Measurements from ENCODE around the gene MADCAM1. TPM values are rescaled to one million over a fixed set of nuclear protein-coding genes. Genes with fewer than 3 reads are reported as not detected.

Gene MADCAM1
- total RNA-seq, 4 donors from 2014 or later: 0.34 to 0.57 TPM; not detected in 2

GRCh38 chr19:540867-541637 lies 44.8 kb downstream of the MADCAM1 start:
- 91 to 94% methylated on average over 51 of the region's 51 CpGs for WGBS, 2 donors
- no peak for DNase-seq (ENCODE audit: low spot score in 2 of 2)
- H3K4me3 ChIP-seq (ENCODE audit: low read depth, poor library complexity, severe bottlenecking): no peak overlapping the region
- intact Hi-C loops (cut with DNase I; ENCODE audit: low total_unique reads): no loop called here
- no peak for TF ChIP-seq CTCF (IDR thresholded peaks at IDR 0.05)
- TF ChIP-seq POLR2A (IDR thresholded peaks at IDR 0.05): no peak

DNA sequence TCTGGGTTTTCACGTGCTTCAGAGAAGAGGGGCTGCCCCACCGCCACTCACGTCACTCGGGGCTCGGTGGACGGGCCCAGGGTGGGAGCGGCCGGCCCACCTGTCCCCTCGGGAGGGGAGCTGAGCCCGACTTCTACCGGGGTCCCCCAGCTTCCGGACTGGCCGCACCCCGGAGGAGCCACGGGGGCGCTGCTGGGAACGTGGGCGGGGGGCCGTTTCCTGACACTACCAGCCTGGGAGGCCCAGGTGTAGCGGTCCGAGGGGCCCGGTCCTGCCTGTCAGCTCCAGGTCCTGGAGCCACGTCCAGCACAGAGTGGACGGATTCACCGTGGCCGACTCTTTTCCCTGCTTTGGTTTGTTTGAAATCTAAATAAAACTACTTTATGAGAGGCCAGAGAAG lies 45.4 kb downstream of the MADCAM1 start:
- DNase-seq (ENCODE audit: low spot score in 2 of 2): no peak
- WGBS, 2 donors: 89 to 92% methylated on average over 26 of the region's 26 CpGs
- H3K4me3 ChIP-seq (ENCODE audit: low read depth, poor library complexity, severe bottlenecking): no peak overlapping the region
- intact Hi-C loops (cut with DNase I; ENCODE audit: low total_unique reads): no loop called here
- no peak for TF ChIP-seq CTCF (IDR thresholded peaks at IDR 0.05)
- TF ChIP-seq POLR2A (IDR thresholded peaks at IDR 0.05): no peak

DNA sequence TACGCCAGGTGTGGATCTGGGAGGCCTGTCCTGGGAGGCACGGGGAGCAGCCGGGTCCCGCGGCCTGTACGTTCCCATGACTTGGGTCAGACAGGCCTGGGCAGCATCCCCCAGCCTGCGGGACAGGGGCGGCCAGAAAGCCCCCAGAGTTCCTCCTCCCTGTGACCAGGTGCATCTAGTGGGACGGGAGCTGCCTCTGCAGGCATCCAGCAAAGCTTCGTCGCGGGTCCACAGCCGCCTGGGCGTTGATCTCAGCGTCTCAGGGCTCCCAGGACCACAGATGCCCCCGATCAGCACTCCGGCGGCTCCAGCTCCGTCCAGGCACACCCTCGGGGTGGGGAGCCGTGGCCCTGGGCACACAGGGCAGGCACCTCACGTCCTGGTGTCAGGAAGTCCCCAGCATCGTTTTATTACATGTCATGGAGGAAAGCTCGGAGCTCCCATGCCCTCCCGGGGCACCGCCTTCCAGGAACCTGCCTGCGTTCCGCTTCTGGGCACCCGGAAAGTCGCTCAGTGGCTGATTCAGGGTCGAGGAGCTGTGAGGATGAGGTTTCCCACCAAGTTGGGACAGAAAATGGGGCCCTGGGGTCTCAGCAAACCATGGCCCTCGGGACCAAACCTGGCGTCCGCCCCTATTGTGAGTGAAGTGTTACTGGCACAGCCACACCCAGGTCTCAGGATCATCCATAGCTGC lies 46.0 kb downstream of the MADCAM1 start:
- intact Hi-C loops (cut with DNase I; ENCODE audit: low total_unique reads): no loop called here
- 83 to 88% methylated on average over 31 to 34 of the region's 34 CpGs for WGBS, 2 donors
- TF ChIP-seq CTCF (IDR thresholded peaks at IDR 0.05) (no peak), POLR2A (IDR thresholded peaks at IDR 0.05) (no peak)
- H3K4me3 ChIP-seq (ENCODE audit: low read depth, poor library complexity, severe bottlenecking): no peak overlapping the region
- no peak for DNase-seq (ENCODE audit: low spot score in 2 of 2)

GRCh38 chr19:543910-544608 lies 47.8 kb downstream of the MADCAM1 start, which contains the start of gene GZMM:
Gene GZMM, plus strand, starts transcription at chr19:544053. Its CDS starts 19 bp downstream, at chr19:544072.
- TF ChIP-seq CTCF (IDR thresholded peaks at IDR 0.05) (no peak), POLR2A (IDR thresholded peaks at IDR 0.05) (no peak)
- no peak within 1 kb of the TSS for H3K4me3 ChIP-seq (ENCODE audit: low read depth, poor library complexity, severe bottlenecking)
- 59 to 62% methylated on average over 22 to 24 of the region's 31 CpGs for WGBS, 2 donors
- DNase-seq (ENCODE audit: low spot score in 2 of 2): no peak
- intact Hi-C loops (cut with DNase I; ENCODE audit: low total_unique reads): no loop called here

DNA sequence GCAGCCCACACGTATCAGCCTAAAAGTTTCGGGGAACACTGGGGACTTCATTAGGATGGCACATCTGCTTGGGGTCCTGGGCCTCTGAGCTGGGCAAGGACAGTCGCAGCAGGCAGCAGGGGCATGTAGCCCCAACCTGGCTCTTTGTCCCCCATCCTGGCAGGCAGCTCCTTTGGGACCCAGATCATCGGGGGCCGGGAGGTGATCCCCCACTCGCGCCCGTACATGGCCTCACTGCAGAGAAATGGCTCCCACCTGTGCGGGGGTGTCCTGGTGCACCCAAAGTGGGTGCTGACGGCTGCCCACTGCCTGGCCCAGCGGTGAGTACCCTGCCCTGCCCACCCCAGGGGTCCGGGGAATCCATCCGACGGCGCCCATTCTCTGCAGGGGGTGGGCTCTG lies 50.8 kb downstream of the MADCAM1 start:
- 83 to 88% methylated on average over 12 to 15 of the region's 15 CpGs for WGBS, 2 donors
- TF ChIP-seq POLR2A (IDR thresholded peaks at IDR 0.05) (no peak), CTCF (IDR thresholded peaks at IDR 0.05) (no peak)
- H3K4me3 ChIP-seq (ENCODE audit: low read depth, poor library complexity, severe bottlenecking): no peak overlapping the region
- no peak for DNase-seq (ENCODE audit: low spot score in 2 of 2)
- intact Hi-C loops (cut with DNase I; ENCODE audit: low total_unique reads): no loop called here

Data from lower leg skin (tissue), 4 donors.